D721Med (cell line): Measurements from ENCODE around the gene CENPC.
"Not testable (repeated sequence)": the region's sequence is repeated elsewhere in the genome, so short reads cannot be mapped to it uniquely, and the experiment has no call there.

Experiments used
- DNase-seq: peaks from one replicate; pipeline ENCODE4 v3.0.0; 2011; ENCODE audit warnings: low spot score; ENCODE audit not compliant: insufficient read length
- FAIRE-seq: peaks from 2 replicates; lab custom pipeline; 2011; peaks lifted over from hg19 to GRCh38; lab: Jason Lieb, UNC
- TF ChIP-seq, protein P1 (sequence below): IDR thresholded peaks from 2 replicates; pipeline ENCODE4 v1.5.1; 2012; ENCODE audit warnings: mild to moderate bottlenecking, control low read depth; ENCODE audit not compliant: insufficient read depth; ENCODE audit errors: missing control alignments

The CENPC gene

DNA sequence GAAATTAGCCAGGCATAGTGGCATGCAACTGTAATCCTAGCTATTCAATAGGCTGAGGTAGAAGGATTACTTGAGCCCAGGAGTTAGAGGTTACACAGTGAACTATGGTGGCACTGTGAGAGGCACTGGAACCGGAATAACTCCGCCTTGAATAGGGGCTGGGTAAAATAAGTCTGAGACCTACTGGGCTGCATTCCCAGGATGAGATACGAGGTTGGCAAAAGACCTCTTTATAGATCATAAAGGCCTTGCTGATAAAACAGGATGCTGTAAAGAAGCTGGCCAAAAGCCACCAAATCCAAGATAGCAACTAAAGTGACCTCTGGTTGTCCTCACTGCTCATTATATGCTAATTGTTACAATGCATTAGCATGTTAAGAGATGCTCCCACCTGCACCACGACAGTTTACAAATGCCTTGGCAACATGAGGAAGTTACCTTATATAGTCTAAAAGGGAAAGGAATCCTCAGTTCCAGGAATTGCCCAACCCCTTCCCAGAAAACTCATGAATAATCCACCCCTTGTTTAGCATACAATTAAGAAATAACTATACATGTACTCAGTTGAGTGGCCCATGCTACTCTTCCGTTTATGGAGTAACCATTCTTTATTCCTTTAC, 88.6 kb downstream of the CENPC start:
- TF ChIP-seq, protein P1, sequence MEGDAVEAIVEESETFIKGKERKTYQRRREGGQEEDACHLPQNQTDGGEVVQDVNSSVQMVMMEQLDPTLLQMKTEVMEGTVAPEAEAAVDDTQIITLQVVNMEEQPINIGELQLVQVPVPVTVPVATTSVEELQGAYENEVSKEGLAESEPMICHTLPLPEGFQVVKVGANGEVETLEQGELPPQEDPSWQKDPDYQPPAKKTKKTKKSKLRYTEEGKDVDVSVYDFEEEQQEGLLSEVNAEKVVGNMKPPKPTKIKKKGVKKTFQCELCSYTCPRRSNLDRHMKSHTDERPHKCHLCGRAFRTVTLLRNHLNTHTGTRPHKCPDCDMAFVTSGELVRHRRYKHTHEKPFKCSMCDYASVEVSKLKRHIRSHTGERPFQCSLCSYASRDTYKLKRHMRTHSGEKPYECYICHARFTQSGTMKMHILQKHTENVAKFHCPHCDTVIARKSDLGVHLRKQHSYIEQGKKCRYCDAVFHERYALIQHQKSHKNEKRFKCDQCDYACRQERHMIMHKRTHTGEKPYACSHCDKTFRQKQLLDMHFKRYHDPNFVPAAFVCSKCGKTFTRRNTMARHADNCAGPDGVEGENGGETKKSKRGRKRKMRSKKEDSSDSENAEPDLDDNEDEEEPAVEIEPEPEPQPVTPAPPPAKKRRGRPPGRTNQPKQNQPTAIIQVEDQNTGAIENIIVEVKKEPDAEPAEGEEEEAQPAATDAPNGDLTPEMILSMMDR, result no peak
- DNase-seq, result no peak
- FAIRE-seq, result no peak

DNA sequence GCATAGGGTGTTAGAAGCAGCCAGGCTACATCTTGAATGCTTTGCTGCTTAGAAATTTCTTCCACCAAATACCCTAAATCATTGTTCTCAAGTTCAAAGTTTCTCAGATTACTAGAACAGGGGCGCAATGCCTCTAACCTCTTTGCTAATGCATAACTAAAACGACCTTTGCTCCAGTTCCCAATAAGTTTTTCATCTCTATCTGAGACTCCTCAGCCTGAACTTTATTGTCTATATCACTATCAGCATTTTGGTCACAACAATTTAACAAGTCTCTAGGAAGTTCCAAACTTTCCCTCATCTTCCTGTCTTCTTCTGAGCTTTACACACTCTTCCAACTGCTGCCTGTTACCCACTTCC, 92.5 kb downstream of the CENPC start:
- DNase-seq, FAIRE-seq: not testable (repeated sequence)

DNA sequence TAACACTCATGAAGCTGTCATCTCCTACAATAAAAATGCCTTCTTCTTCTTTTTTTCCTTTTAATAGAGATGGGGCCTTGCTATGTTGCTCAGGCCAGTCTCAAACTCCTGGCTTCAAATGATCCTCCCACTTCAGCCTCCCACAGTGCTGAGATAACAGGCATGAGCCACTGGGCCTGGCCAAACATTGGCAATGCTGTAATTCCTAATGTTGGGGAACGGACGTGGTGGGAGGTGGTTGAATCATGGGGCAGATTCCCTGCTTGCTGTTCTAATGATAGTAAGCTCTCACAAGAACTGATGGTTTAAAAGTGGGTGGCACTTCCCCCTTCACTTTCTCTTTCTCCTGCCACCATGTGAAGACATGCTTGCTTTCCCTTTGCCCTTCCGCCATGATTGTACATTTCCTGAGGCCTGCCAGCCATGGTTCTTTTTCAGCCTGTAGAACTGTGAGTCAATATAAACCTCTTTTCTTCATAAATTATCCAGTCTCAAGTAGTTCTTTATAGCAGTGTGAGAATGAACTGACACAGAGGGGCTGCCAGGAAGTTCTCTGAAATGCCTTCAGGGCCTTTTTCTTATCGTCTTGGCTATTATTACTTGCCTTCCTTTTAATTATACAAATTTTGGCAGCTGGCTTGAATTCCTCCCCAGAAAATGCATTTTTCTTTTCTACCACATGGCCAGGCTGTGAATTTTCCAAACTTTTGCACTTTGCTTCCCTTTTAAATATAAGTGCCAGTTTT, 93.0 kb downstream of the CENPC start:
- DNase-seq (no peak), FAIRE-seq (no peak)
- TF ChIP-seq, protein P1, result no peak

DNA sequence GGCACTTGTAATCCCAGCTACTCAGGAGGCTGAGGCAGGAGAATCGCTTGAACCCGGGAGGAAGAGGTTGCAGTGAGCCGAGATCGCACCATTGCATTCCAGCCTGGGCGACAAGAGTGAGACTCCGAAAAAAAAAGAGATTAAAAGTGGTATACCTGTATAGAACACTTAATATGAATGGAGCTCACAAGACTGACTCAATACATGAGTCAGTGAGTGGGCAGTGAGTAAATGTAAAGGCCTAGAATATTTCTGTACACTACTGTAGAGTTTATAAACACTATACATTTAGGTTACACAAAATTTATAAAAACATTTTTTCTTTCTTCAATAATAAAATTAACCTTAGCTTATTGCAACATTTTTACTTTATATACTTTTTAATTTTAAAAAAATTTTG, 93.8 kb downstream of the CENPC start:
- TF ChIP-seq, protein P1, result no peak
- DNase-seq (no peak), FAIRE-seq (no peak)

DNA sequence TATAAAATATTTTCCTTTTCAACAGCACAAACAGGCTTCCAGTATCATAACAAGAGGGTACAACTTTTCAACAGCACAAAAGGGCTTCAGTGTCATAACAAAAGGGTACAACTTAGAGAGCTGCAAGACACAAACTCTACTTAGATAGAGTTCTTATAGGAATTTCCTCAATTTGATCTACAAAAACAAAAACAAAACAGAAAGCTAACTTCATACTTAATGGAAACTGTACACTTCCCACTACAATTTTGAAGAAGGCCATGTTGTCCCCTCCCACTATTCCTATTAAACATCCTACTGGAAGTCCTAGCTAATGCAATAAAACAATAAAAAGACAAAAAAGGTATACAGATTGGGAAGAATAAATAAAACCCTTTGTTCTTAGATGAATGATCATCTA, 96.7 kb downstream of the CENPC start:
- no peak for FAIRE-seq
- no peak for DNase-seq
- TF ChIP-seq, protein P1, result no peak

DNA sequence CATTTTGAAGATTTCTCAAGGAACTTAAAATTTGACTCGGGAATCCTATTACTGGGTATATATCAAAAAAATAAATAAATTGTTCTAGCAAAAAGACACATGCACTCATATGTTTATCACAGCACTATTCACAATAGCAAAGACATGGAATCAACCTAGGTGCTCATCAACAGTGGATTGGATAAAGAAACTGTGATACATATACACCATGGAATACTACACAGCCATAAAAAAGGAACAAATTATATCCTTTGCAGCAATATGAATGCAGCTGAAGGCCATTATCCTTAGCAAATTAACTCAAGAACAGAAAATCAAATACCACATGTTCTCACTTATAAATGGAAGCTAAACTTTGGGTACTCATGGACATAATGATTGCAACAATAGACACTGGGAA, 97.4 kb downstream of the CENPC start:
- TF ChIP-seq, protein P1, result no peak
- FAIRE-seq (no peak), DNase-seq (no peak)

DNA sequence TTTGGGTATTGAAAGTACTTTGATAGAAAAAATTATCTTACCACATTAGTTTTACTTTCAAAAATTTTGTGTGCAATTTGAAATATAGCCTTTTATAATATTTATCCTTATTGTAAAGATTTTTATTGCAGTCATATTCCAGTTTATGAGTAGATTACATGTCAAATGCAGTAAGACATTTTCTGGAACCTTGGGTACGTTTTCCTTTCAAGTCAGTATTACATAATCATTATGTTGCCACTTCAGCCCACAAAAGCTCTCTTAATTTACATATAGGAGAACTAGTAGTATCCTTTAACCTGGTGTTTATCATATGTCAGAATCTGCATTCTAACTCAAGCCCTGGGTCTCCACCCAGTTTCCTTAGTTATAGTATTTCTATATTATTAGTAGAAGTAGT, 98.5 kb downstream of the CENPC start:
- FAIRE-seq (no peak), DNase-seq (no peak)
- TF ChIP-seq, protein P1, result no peak

DNA sequence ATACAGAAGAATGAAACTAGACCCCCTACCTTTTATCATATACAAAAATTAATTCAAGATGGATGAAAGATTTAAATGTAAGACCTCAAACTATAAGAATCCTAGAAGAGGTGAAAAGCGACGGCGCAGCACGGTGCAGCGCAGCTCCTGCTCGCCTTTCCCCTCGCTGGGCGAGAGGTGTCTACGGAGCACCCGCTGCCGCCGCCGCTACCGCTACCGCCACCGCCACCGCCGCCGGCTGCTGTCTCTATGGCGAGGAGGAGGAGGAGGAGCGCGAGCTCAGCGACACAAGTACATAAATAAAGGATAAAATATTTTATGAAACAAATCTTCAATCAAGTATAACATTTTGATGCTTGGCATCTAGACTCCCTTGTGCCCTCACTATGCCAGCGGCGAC, 99.4 kb downstream of the CENPC start:
- not testable (repeated sequence) for DNase-seq, FAIRE-seq
